ENCODE results near the gene C1orf146.

C1orf146 gene

GRCh38 chr1:92273039-92273438 lies 55.3 kb downstream of the C1orf146 start:
- in situ Hi-C loops (cut with MboI; ENCODE audit: low sequenced_read_pairs): no loop called here

GRCh38 chr1:92274939-92275338 lies 57.2 kb downstream of the C1orf146 start:
- in situ Hi-C loops (cut with MboI; ENCODE audit: low sequenced_read_pairs): loop anchor here (25.0 kb wide), 1 partner anchor 263 kb away; no protein-coding TSS in a partner anchor

- in situ Hi-C loops (cut with MboI; ENCODE audit: low sequenced_read_pairs): loop anchor here (25.0 kb wide), 1 partner anchor 264 kb away; no protein-coding TSS in a partner anchor
Measured at GRCh38 chr1:92276082-92276481, 58.4 kb downstream of the C1orf146 start.

- in situ Hi-C loops (cut with MboI; ENCODE audit: low sequenced_read_pairs): loop anchor here (25.0 kb wide), 1 partner anchor 265 kb away; no protein-coding TSS in a partner anchor
Measured at GRCh38 chr1:92277105-92277723, 59.5 kb downstream of the C1orf146 start.

GRCh38 chr1:92279781-92280180 lies 62.1 kb downstream of the C1orf146 start:
- in situ Hi-C loops (cut with MboI; ENCODE audit: low sequenced_read_pairs): loop anchor here (25.0 kb wide), 1 partner anchor 267 kb away; no protein-coding TSS in a partner anchor

- in situ Hi-C loops (cut with MboI; ENCODE audit: low sequenced_read_pairs): loop anchor here (25.0 kb wide), 1 partner anchor 269 kb away; no protein-coding TSS in a partner anchor
Measured at GRCh38 chr1:92281411-92281810, 63.7 kb downstream of the C1orf146 start.

- in situ Hi-C loops (cut with MboI; ENCODE audit: low sequenced_read_pairs): loop anchor here (25.0 kb wide), 1 partner anchor 279 kb away; no protein-coding TSS in a partner anchor
Measured at GRCh38 chr1:92291372-92291999, 73.8 kb downstream of the C1orf146 start.
